Mammary epithelial cell (primary cell): ENCODE data around the gene GNA12.

Experiments
- CTCF ChIP-seq, 2 donors: IDR thresholded peaks in 1 of 2; conservative IDR thresholded peaks in 1 of 2; 2 replicates each; pipeline ENCODE4 v1.5.1; 2011 to 2012; ENCODE audit warnings: inconsistent platforms in 2 of 2, low read length in 2 of 2, mild to moderate bottlenecking in 2 of 2, control low read depth in 1 of 2, low read depth in 1 of 2; ENCODE audit not compliant: insufficient read depth in 1 of 2; ENCODE audit errors: extremely low read depth in 1 of 2
- EZH2 ChIP-seq: IDR thresholded peaks from 2 replicates; pipeline ENCODE4 v1.6.1; 2012; ENCODE audit warnings: low read length, inconsistent platforms, borderline replicate concordance

GRCh38 chr7:2758673-2759616, 85.2 kb downstream of the GNA12 start:
- TF ChIP-seq CTCF (conservative IDR thresholded peaks at IDR 0.05 in 1 of 2, IDR thresholded peaks at IDR 0.05 in 1 of 2; ENCODE audit: extremely low read depth in 1 of 2, insufficient read depth in 1 of 2, low read depth in 1 of 2, low read length in 2 of 2) (no peak), EZH2 (no peak)
